Heart left ventricle (tissue), 13 donors: ENCODE data around the gene NAB2.

Experiments
- POLR2A ChIP-seq, 2 donors: fragments of 450-650 bp; IDR thresholded peaks; one replicate each; pipeline ENCODE4 v1.6.1; 2017; ENCODE audit warnings: antibody characterized with exemption in 2 of 2, mild to moderate bottlenecking in 2 of 2, moderate library complexity in 2 of 2
- TF ChIP-seq, protein P1 (sequence below), 12 donors: fragments of 200-600 bp; sonication (generic) in 4 of 12; IDR thresholded peaks; one replicate each; pipeline versions ENCODE4 v1.5.0 to v1.8.0; 2018 to 2022; ENCODE audit warnings: antibody characterized with exemption in 12 of 12, mild to moderate bottlenecking in 5 of 12
- donor health status: ischemic (EF 13 %, LVEDD 7.1; RV severe dilation, severe dysfunction).
- donor health status: DM: no; HTN: yes; CAD: no.
- donor health status: DM: no; HTN: no; CAD: no.
- donor health status: ischemic (EF 25% LVEDD 6.9; RV normal size, moderate dysfunction).
- donor health status: ischemic (EF 25% LVEDD 5.7; RV mildly dilated, moderate dysfunction).
- donor health status: ischemic (EF 35%, LVEDD 5.7; RV mildly dilated, moderate dysfunction).
- donor health status: nonischemic (EF 11% LVEDD 7.7; RV severe dilation, severe dysfunction).
- donor health status: DM: yes; HTN: yes; CAD: no.
- donor health status: PGD.
- donor health status: ischemic (EF 29% LVEDD 5.4; RV normal size, mild dysfunction).
- donor health status: nonischemic (EF 23%, LVEDD 6.1; RV moderate dilation, normal function).

DNA sequence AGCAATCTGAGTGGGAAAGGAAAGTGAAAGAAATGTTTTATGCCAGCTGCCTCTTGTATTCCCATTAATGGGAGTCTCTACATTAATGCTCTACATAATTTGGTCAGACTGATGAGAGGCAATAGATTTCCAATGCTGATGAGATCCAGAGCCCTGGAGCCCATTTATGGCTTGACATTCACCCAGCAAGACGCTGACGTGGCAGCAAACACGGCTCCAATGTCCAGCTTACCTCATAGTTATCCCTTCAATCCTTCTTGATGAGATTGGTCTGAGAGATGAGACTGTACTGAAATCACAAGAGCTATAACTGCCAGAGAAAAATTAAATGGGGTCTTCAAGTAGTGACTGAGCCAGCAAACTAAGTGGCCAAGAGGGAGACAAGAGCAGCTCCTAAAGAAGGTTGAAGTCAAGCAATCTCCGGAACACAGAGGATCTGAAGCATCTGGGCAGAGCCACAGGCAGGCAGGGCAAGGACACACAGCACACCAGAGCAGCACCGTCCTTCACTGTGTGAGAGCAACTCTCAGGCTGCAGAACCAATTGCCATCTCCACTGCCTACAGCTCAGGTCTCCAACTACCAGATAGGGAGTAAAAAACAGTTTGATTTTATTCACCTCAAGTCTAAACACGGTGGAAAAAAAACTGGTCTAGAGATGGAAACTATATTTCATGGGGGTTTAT is 31.7 kb upstream of the NAB2 start:
- TF ChIP-seq, protein P1, sequence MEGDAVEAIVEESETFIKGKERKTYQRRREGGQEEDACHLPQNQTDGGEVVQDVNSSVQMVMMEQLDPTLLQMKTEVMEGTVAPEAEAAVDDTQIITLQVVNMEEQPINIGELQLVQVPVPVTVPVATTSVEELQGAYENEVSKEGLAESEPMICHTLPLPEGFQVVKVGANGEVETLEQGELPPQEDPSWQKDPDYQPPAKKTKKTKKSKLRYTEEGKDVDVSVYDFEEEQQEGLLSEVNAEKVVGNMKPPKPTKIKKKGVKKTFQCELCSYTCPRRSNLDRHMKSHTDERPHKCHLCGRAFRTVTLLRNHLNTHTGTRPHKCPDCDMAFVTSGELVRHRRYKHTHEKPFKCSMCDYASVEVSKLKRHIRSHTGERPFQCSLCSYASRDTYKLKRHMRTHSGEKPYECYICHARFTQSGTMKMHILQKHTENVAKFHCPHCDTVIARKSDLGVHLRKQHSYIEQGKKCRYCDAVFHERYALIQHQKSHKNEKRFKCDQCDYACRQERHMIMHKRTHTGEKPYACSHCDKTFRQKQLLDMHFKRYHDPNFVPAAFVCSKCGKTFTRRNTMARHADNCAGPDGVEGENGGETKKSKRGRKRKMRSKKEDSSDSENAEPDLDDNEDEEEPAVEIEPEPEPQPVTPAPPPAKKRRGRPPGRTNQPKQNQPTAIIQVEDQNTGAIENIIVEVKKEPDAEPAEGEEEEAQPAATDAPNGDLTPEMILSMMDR (IDR thresholded peaks at IDR 0.05): no peak
- TF ChIP-seq POLR2A (IDR thresholded peaks at IDR 0.05): no peak
